AG10803 (cell line): ENCODE results near the gene TMEM127.
"Not testable (repeated sequence)": the region's sequence is repeated elsewhere in the genome, so short reads cannot be mapped to it uniquely, and the experiment has no call there.

ENCODE experiments used
- DNase-seq: peaks from one replicate; pipeline ENCODE4 v3.0.0; 2010; ENCODE audit warnings: low read depth
- H3K4me3 ChIP-seq: 2 replicates; pipeline ENCODE4 v1.5.1; 2011; ENCODE audit warnings: mild to moderate bottlenecking, low read length, control low read depth
- CTCF ChIP-seq: conservative IDR thresholded peaks from 2 replicates; pipeline ENCODE4 v1.5.1; 2011; ENCODE audit warnings: mild to moderate bottlenecking, low read length, control low read depth, inconsistent platforms

TMEM127 gene

GRCh38 chr2:96264086-96264485 lies 1.7 kb downstream of the TMEM127 start:
- TF ChIP-seq CTCF: no peak
- H3K4me3 ChIP-seq: peak overlapping the region; percentile 91
- DNase-seq: peak; percentile 32

- DNase-seq: peak; percentile 54
- TF ChIP-seq CTCF: no peak
Observed at GRCh38 chr2:96262306-96262705, 3.5 kb downstream of the TMEM127 start.

GRCh38 chr2:96261328-96262003 lies 4.3 kb downstream of the TMEM127 start:
- no peak for TF ChIP-seq CTCF
- no peak for DNase-seq
- no peak overlapping the region for H3K4me3 ChIP-seq

More at GRCh38 chr2:96262306-96262705, 3.5 kb downstream of the TMEM127 start:
- no peak overlapping the region for H3K4me3 ChIP-seq

- TF ChIP-seq CTCF: peak; percentile 52
- DNase-seq: peak; percentile 88
- no peak overlapping the region; the same call in 1 of the 2 replicates for H3K4me3 ChIP-seq
Observed at GRCh38 chr2:96260387-96261260, 5.2 kb downstream of the TMEM127 start.

GRCh38 chr2:96259497-96259921 lies 6.3 kb downstream of the TMEM127 start:
- no peak overlapping the region for H3K4me3 ChIP-seq
- DNase-seq: no peak
- no peak for TF ChIP-seq CTCF

- DNase-seq: no peak
- no peak for TF ChIP-seq CTCF
- H3K4me3 ChIP-seq: no peak overlapping the region
Observed at GRCh38 chr2:96258166-96259022, 7.4 kb downstream of the TMEM127 start.

- DNase-seq, H3K4me3 ChIP-seq: not testable (repeated sequence)
Observed at GRCh38 chr2:96257744-96258143, 8.1 kb downstream of the TMEM127 start.
